Activated CD4-positive, alpha-beta T cell treated with anti-CD3 and anti-CD28 coated beads, Interleukin-2, amount 50 U/mL, for 48 hours (primary cell): Measurements from ENCODE around the gene VWA3B.
A peak's percentile ranks its signal among the peaks of the same experiment; 100 is the strongest.
"Not testable (repeated sequence)": the region's sequence is repeated elsewhere in the genome, so short reads cannot be mapped to it uniquely, and the experiment has no call there.

Source experiments
- DNase-seq, 2 experiments: peaks; one replicate each; pipeline ENCODE4 v3.0.0-alpha.2; 2020

The VWA3B gene

GRCh38 chr2:98307131-98307696 lies 220.2 kb downstream of the VWA3B start:
- not testable (repeated sequence) for DNase-seq

DNA sequence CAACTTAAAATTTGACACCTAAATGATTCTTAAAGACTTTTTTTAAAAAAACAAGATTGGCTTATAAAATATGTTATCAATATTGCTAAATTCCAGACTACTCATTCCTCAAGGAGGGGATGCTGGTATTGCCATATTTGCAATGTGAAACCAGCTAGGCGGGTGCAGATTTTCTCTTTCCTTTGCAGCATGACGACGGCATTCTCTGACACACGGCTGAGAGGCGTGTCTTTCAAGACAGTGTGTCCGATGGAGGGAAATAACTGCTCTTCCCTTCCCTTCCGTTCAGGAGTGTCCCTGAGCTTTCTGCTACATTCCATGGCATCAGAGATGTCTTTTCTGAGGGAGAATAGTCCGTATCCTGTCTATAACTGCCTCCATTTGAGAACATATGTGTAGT lies 221.1 kb downstream of the VWA3B start:
- no peak for DNase-seq

- no peak for DNase-seq
These were observed 221.6 kb downstream of the VWA3B start for GRCh38 chr2:98308532-98308931.

DNA sequence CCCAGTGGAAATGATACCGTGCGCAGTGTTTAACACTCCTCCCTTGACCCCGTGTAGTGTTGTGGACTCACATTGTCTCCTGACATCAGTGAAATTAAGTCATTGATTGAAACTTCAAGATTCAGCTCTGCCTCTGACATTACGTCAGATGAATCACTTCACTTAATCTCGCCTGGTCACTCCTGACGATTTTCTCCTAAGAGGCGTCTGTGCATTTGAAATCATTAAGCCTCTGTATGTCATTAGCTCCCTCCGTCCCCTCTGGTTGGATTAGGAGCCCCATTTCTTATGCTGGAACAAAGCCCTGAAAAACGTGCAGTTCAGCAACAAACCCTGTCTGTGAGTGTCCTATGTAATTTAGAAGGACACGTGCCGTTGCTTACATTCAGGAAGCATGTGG lies 222.6 kb downstream of the VWA3B start:
- no peak for DNase-seq

GRCh38 chr2:98310010-98310409 lies 223.0 kb downstream of the VWA3B start:
- no peak for DNase-seq

DNA sequence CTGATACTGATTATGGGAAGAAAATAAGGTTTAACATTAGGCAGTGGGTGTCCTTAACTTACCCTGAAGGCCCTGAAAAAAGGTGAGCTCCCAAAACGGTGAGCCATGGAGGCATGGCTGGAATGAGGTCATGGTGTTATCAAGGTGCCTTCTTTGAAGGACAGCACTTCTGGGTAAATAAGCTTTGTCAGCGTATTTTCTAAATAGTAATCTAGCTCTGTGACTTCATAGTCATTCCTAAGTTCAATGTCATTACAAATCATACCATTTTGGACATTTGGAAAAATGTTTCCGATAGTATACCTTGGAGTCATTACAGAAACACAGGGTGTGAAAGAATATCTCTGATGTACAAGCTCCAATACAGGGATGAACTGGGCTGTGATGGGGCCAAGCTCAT lies 224.1 kb downstream of the VWA3B start:
- no peak for DNase-seq

GRCh38 chr2:98311771-98312545 lies 225.0 kb downstream of the VWA3B start:
- DNase-seq, result no peak

- DNase-seq, result no peak
These were observed 226.7 kb downstream of the VWA3B start for GRCh38 chr2:98313492-98314250.

GRCh38 chr2:98314251-98314650 lies 227.3 kb downstream of the VWA3B start:
- DNase-seq, result no peak

DNA sequence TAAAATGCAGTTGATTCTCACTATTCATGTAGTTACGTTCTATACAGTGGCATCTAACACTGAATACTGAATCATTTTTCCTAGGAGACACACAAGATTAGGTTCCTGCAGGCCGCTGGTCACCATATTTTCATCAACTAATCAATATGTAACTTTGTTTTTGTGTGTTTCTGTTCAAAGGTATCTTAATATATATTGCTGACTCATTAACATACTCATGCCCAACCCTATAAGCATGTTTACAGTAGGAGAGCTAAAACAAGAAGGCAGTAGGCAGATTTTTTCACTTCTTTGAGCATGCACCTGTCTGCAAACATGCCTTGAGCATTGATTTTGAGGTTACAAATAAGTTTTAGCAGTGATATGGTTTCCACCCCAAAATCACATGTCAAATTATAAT lies 229.0 kb downstream of the VWA3B start:
- no peak for DNase-seq

GRCh38 chr2:98317214-98317613 lies 230.2 kb downstream of the VWA3B start:
- no peak for DNase-seq

DNA sequence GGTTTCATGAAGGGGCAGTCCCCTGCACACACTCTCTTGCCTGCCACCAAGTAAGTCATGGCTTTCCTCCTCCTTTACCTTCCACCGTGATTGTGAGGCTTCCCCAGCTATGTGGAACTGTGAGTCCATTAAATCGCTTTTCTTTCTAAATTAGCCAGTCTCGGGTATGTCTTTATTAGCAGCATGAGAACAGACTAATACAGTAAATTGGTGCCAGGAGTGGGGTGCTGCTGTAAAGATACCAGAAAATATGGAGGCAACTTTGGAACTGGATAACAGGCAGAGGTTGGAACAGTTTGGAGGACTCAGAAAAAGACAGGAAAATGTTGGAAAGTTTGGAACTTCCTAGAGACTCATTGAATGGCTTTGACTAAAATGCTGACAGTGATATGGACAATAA lies 233.2 kb downstream of the VWA3B start:
- not testable (repeated sequence) for DNase-seq

DNA sequence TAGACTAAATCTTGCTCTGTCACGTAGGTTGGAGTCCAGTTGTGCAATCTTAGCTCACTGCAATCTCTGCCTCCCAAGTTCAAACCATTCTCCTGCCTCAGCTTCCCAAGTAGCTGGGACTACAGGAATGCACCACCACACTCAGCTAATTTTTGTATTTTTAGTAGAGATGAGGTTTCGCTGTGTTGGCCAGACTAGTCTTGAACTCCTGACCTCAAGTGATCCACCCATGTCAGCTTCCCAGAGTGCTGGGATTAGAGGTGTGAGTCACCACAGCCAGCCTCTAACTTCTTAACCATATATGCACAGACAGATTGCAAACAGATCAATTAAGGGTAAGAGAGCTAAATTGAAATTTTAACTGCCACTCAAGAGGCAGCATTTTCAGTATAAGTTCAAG lies 237.2 kb downstream of the VWA3B start:
- no peak for DNase-seq

DNA sequence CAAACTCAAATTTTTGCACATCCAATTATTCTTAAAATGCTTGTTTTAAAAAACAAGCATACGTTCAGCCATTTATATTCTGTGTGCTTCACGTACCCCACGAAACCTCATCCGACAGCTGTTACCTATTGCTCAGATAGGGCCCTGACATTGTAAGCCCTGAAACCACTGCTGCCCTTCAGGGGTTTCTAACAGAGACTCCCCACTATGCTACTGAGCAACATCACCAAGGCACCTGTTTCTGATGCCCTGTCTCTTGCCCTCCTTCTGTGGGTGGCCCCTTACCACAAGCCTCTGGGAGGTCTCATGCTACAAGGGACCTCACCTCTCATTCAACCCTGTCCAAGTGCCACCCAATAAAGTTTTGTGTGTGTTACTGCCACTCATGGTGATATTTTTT lies 240.8 kb downstream of the VWA3B start:
- no peak for DNase-seq

- DNase-seq, result no peak
These were observed 242.6 kb downstream of the VWA3B start for GRCh38 chr2:98329549-98329948.

DNA sequence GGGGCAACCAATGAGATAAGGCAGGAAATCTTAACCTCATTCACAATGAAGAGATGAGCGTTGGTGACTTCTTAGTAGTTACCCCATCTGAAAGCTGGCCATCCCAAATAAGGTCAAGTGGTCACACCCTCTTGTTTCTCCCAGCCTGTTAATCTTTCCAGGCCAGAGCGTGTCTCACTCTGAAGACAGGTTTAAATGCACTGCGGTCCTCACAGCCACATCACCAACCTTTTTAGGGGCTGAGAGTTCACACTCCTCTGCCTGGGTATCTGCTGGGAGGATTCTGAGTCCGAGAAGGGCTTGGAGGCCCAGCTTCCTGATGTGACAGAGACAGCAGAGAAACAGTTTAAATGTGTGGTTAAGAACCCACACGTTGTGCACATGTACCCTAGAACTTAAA lies 246.0 kb downstream of the VWA3B start:
- DNase-seq, result no peak

DNA sequence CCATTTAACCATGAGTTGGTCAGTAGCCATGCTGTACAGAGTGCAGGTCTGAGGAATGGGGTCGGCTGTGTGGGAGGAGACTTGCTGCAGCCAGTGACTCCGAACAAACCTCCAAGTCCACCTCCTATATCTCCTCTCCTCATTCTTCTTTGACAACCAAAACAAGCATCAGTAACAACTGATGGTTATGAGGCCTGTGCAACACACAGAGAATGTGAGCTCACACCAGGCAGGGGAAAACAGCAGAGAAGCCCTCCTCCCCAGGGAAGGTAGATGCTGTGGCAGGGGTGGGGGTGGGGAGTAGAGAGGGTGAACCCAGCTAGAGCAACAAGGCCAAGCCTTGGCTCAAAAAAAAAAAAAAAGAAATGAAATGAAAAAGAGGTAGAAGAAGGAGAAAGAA lies 247.0 kb downstream of the VWA3B start:
- no peak for DNase-seq

GRCh38 chr2:98334439-98335078 lies 247.6 kb downstream of the VWA3B start:
- no peak for DNase-seq

DNA sequence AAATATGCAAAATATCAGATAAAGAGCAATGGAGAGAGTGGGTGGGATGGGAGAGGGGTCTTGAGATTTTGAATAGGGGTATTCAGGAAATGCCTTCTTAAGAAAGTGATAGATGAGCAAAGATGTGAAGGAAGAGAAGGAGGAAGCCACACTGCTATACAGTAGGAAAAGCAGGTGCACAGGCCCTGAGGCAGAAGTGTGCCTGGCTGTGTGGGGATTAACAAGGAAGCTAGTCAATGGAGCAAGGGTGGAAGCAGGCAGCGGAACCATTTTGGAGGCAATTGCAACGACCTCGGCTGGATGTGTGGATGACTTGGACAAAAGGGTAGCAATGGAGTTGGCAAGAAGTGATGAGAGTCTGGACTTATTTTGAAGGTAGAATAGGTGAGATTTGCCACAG lies 248.3 kb downstream of the VWA3B start:
- no peak for DNase-seq

GRCh38 chr2:98341241-98341640 lies 254.3 kb downstream of the VWA3B start:
- DNase-seq, result no peak

DNA sequence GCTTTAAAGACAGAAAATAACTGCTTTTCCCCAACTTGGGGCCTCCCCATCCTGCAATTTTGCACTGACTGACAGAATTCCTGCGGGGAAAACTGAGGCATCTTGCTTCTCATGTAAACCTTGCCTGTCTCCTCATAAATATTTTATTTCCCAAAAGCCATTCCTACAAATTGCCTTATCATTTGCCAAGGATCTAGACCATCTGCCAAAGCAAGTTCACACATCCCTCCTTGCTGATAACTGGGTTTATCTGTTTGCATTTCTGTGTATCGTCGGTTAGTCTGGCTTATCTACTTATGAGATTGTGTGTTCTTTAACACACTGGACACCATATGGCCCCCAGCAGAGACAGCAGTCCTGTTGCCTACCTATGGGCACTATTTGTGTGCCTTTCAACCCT lies 256.3 kb downstream of the VWA3B start:
- no peak for DNase-seq

- DNase-seq, result peak in 1 of 2 experiments; percentile 21
These were observed 259.6 kb downstream of the VWA3B start, which contains the start of gene CNGA3 for GRCh38 chr2:98346311-98347236. Gene CNGA3 (plus strand): TSS chr2:98346456. CDS start chr2:98369976, 23,520 bp downstream.
